Measurements from ENCODE around the gene DNAH11.
"Not testable (repeated sequence)": the region's sequence is repeated elsewhere in the genome, so short reads cannot be mapped to it uniquely, and the experiment has no call there.

DNAH11 gene

GRCh38 chr7:21542891-21543527 is at the start of gene DNAH11:
Gene DNAH11 (plus strand): TSS chr7:21543039. CDS start chr7:21543246, 207 bp downstream.
- peak; percentile 7 for DNase-seq (ENCODE audit: low spot score)

- no peak for DNase-seq (ENCODE audit: low spot score)
Measured at GRCh38 chr7:21495731-21496130, 47.1 kb upstream of the DNAH11 start.

- DNase-seq (ENCODE audit: low spot score) = no peak
Measured at GRCh38 chr7:21497072-21497471, 45.8 kb upstream of the DNAH11 start.

GRCh38 chr7:21500117-21500832 is 42.6 kb upstream of the DNAH11 start:
- DNase-seq (ENCODE audit: low spot score) = no peak

GRCh38 chr7:21504021-21504420 is 38.8 kb upstream of the DNAH11 start:
- no peak for DNase-seq (ENCODE audit: low spot score)

GRCh38 chr7:21507627-21508343 is 35.1 kb upstream of the DNAH11 start:
- DNase-seq (ENCODE audit: low spot score) = no peak

GRCh38 chr7:21508538-21508937 is 34.3 kb upstream of the DNAH11 start:
- no peak for DNase-seq (ENCODE audit: low spot score)

- no peak for DNase-seq (ENCODE audit: low spot score)
Measured at GRCh38 chr7:21514062-21514461, 28.8 kb upstream of the DNAH11 start.

- DNase-seq (ENCODE audit: low spot score) = no peak
Measured at GRCh38 chr7:21524680-21525079, 18.2 kb upstream of the DNAH11 start.

GRCh38 chr7:21526007-21526406 is 16.8 kb upstream of the DNAH11 start:
- DNase-seq (ENCODE audit: low spot score) = no peak

GRCh38 chr7:21526448-21526847 is 16.4 kb upstream of the DNAH11 start:
- DNase-seq (ENCODE audit: low spot score) = no peak

- DNase-seq (ENCODE audit: low spot score) = not testable (repeated sequence)
Measured at GRCh38 chr7:21532485-21532884, 10.4 kb upstream of the DNAH11 start.

- not testable (repeated sequence) for DNase-seq (ENCODE audit: low spot score)
Measured at GRCh38 chr7:21533646-21534045, 9.2 kb upstream of the DNAH11 start.

GRCh38 chr7:21536445-21537118 is 6.3 kb upstream of the DNAH11 start:
- not testable (repeated sequence) for DNase-seq (ENCODE audit: low spot score)

GRCh38 chr7:21538936-21539495 is 3.8 kb upstream of the DNAH11 start:
- DNase-seq (ENCODE audit: low spot score) = no peak

- no peak for DNase-seq (ENCODE audit: low spot score)
Measured at GRCh38 chr7:21543528-21544302, 876 bp downstream of the DNAH11 start.

- no peak for DNase-seq (ENCODE audit: low spot score)
Measured at GRCh38 chr7:21544303-21544656, 1.4 kb downstream of the DNAH11 start.

- no peak for DNase-seq (ENCODE audit: low spot score)
Measured at GRCh38 chr7:21544715-21545114, 1.9 kb downstream of the DNAH11 start.

- DNase-seq (ENCODE audit: low spot score) = no peak
Measured at GRCh38 chr7:21547501-21547900, 4.7 kb downstream of the DNAH11 start.

GRCh38 chr7:21548491-21548890 is 5.7 kb downstream of the DNAH11 start:
- no peak for DNase-seq (ENCODE audit: low spot score)

- DNase-seq (ENCODE audit: low spot score) = no peak
Measured at GRCh38 chr7:21550076-21550475, 7.2 kb downstream of the DNAH11 start.

All from germinal center (tissue), 1 donor.